ENCODE measurements around the gene TNS3.

Gene TNS3

DNA sequence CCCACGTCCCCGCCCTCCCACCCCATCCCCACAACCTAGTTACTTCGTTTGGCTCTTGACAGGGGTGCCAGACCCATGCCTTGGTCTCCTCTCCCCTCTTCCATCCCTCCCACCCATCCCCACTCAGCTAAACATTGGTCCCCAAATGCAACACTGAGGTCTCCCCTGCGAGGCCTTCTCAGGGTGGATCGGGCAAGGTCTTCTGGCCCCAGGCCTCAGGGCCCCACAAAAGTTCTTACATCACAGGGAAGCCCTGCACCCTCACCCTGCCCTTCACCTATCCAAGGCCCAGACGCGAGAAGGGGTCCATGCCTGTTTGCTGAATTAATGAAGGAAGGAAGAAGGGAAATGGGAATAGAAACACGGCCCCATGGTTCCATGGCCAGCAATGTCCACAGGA, 32.0 kb downstream of the TNS3 start:
- TF ChIP-seq, protein P1, sequence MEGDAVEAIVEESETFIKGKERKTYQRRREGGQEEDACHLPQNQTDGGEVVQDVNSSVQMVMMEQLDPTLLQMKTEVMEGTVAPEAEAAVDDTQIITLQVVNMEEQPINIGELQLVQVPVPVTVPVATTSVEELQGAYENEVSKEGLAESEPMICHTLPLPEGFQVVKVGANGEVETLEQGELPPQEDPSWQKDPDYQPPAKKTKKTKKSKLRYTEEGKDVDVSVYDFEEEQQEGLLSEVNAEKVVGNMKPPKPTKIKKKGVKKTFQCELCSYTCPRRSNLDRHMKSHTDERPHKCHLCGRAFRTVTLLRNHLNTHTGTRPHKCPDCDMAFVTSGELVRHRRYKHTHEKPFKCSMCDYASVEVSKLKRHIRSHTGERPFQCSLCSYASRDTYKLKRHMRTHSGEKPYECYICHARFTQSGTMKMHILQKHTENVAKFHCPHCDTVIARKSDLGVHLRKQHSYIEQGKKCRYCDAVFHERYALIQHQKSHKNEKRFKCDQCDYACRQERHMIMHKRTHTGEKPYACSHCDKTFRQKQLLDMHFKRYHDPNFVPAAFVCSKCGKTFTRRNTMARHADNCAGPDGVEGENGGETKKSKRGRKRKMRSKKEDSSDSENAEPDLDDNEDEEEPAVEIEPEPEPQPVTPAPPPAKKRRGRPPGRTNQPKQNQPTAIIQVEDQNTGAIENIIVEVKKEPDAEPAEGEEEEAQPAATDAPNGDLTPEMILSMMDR (IDR thresholded peaks at IDR 0.05; ENCODE audit: low read depth, low read length, missing control alignments) = no peak
- DNase-seq (ENCODE audit: extremely low read depth, low read depth) = no peak

DNA sequence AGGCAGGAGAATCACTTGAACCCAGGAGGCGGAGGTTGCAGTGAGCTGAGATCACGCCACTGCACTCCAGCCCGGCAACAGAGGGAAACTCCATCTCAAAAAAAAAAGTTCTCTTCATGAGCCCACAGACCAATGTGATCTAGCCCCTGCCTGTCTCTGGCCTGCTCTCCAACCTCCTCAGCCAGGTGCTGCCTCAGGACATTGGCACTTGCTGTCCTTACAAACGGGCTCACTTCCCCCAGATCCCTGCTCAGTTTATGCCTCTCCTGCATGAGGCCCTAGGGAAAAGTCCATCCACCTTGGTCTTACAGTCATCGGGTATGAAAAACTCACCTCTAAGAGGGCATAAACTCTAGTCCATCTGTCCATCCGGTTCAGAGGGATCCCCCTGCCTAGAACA, 32.5 kb downstream of the TNS3 start:
- TF ChIP-seq, protein P1 (IDR thresholded peaks at IDR 0.05; ENCODE audit: low read depth, low read length, missing control alignments) = no peak
- H3K4me3 ChIP-seq (replicated peaks; ENCODE audit: low read depth, low read length) = no peak overlapping the region
- DNase-seq (ENCODE audit: extremely low read depth, low read depth) = no peak

More for the DNA sequence above, 32.0 kb downstream of the TNS3 start:
- no peak overlapping the region for H3K4me3 ChIP-seq (replicated peaks; ENCODE audit: low read depth, low read length)

DNA sequence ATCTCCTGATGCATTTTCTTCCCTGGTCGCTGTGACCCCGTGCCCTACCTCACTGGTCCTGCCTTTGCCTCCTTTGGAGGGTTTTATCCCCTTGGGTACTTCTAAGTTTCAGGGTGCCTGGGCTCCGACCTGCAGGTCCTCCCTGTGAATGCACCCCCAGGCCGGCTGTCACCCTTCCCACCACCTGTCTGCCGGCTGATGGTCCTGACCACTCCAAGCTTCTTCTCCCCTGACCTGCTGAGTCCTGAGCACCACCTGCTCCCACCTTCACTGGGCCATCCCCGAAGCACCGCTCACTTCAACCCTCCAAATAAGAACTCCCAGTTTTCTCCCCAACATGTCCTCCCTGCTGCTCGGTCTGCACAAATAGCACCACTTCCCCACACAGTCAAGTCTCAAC, 33.4 kb downstream of the TNS3 start:
- DNase-seq (ENCODE audit: extremely low read depth, low read depth) = no peak
- TF ChIP-seq, protein P1 (IDR thresholded peaks at IDR 0.05; ENCODE audit: low read depth, low read length, missing control alignments) = no peak
- no peak overlapping the region for H3K4me3 ChIP-seq (replicated peaks; ENCODE audit: low read depth, low read length)

DNA sequence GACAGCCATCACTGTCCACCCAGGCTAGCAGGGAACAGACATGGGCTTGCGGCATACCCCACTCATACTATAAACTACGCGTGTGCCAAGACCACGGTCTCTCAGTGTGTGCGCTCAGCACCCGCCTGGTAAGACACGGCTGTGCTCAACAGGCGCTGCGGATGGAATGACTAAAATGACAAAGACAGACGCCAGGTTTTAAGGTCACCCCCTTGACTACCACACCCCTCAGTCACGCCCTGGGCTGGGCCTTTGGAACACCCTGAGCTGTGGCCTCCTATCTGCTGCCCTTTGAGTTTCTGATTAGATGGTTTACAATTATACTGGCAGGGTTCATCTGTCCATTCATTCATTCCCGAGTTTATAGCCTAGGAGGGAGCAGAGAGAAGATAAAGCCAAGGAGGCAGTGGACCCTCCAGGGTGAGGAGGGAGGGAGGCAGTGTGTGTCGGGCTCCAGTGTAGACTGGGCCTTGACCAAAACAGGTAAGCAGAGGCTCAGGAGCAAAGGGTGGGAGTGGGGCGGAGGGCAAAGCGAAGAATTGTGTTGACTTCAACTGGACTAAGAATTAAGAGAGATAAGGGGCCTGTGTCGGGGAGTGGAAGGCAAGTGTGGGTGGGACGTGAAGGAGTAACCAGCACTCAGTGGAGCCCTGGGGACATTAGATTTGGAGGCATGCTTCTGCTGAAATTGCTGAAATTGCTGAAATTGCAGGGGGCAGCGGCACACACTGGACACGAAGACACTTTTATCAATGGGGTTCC, 35.0 kb downstream of the TNS3 start:
- no peak overlapping the region for H3K4me3 ChIP-seq (replicated peaks; ENCODE audit: low read depth, low read length)
- TF ChIP-seq, protein P1 (IDR thresholded peaks at IDR 0.05; ENCODE audit: low read depth, low read length, missing control alignments) = no peak
- no peak for DNase-seq (ENCODE audit: extremely low read depth, low read depth)

DNA sequence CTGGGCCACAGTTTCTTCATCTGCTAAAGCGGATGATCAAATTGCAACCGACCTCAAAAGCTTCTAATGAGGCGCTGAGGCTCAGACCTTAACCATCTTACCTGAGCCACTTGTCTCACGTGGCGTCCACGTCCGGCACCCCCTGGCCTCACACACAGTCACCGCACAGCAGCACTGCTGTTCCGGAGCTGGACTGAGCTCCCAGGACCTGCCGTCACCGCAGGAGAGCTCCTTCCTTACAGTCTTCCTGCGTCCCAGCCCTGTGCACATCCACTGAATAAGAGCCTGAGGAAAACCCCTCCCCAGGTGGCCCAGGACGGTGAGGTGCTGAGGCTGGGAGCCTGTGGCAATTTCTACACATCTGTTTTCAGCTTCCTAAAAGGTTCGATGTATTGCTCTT, 35.7 kb downstream of the TNS3 start:
- no peak for DNase-seq (ENCODE audit: extremely low read depth, low read depth)
- no peak overlapping the region for H3K4me3 ChIP-seq (replicated peaks; ENCODE audit: low read depth, low read length)
- TF ChIP-seq, protein P1 (IDR thresholded peaks at IDR 0.05; ENCODE audit: low read depth, low read length, missing control alignments) = no peak

DNA sequence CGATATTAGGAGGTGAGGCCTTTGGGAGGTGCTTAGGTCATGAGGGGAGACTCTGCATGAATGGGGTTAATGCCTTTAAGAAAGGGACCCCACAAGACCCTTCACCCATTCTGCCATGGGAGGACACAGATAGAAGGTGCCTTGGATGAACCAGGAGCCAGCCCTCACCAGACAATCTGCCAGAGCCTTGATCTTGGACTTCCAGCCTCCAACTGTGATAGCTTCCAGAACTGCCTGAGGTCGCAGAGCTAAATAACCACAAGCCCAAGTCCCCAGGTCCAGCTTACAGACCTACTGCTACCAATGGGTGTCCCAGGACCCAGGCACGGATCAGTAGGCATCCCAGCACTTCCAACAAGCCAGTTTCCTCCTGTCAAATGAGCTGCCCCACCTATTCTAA, 37.5 kb downstream of the TNS3 start:
- TF ChIP-seq, protein P1 (IDR thresholded peaks at IDR 0.05; ENCODE audit: low read depth, low read length, missing control alignments) = no peak
- DNase-seq (ENCODE audit: extremely low read depth, low read depth) = no peak
- no peak overlapping the region for H3K4me3 ChIP-seq (replicated peaks; ENCODE audit: low read depth, low read length)

DNA sequence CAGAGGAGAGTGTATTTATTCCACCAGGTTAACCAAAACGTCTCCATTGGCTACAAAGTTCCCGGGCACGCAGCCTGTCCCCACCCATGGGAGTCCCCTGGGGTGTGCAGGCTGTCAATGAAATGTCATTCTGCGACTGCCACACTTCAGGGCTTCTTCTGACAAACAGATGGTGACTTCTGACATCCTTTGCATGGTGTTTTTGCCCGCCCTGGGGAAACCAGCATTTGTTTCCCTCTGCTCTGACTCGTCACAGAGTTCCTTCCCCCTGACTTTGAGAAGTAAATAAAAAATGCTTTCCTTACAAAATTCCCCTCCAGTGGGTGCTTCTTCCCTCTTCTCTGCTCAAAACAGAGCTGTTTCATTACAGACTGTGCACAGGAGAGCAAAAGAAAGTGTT, 38.2 kb downstream of the TNS3 start:
- no peak for DNase-seq (ENCODE audit: extremely low read depth, low read depth)
- TF ChIP-seq, protein P1 (IDR thresholded peaks at IDR 0.05; ENCODE audit: low read depth, low read length, missing control alignments) = no peak
- H3K4me3 ChIP-seq (replicated peaks; ENCODE audit: low read depth, low read length) = no peak overlapping the region

All from HFF-Myc (cell line).